Endometrium (tissue), 2 donors: Measurements from ENCODE around the gene COL4A1.

Experiments
- FAIRE-seq: peaks from 2 replicates; lab custom pipeline; 2012; peaks lifted over from hg19 to GRCh38; lab: Jason Lieb, UNC
- donor health status: control.
- donor health status: control.

COL4A1 gene

GRCh38 chr13:110236431-110236830 lies 70.5 kb downstream of the COL4A1 start:
- FAIRE-seq = no peak

GRCh38 chr13:110234532-110234931 lies 72.4 kb downstream of the COL4A1 start:
- no peak for FAIRE-seq

GRCh38 chr13:110233951-110234280 lies 73.0 kb downstream of the COL4A1 start:
- no peak for FAIRE-seq

- FAIRE-seq = peak; percentile 15
These were observed 73.6 kb downstream of the COL4A1 start for GRCh38 chr13:110233181-110233950.

GRCh38 chr13:110232756-110233155 lies 74.2 kb downstream of the COL4A1 start:
- no peak for FAIRE-seq

- no peak for FAIRE-seq
These were observed 74.8 kb downstream of the COL4A1 start for GRCh38 chr13:110232142-110232541.

- no peak for FAIRE-seq
These were observed 75.5 kb downstream of the COL4A1 start for GRCh38 chr13:110231348-110232047.

- FAIRE-seq = no peak
These were observed 76.2 kb downstream of the COL4A1 start for GRCh38 chr13:110230661-110231347.

GRCh38 chr13:110229905-110230563 lies 76.9 kb downstream of the COL4A1 start:
- FAIRE-seq = no peak

GRCh38 chr13:110228936-110229904 lies 77.7 kb downstream of the COL4A1 start:
- FAIRE-seq = no peak

GRCh38 chr13:110227864-110228643 lies 78.9 kb downstream of the COL4A1 start:
- no peak for FAIRE-seq

- FAIRE-seq = no peak
These were observed 79.5 kb downstream of the COL4A1 start for GRCh38 chr13:110227416-110227815.

- no peak for FAIRE-seq
These were observed 81.1 kb downstream of the COL4A1 start for GRCh38 chr13:110225609-110226574.

- no peak for FAIRE-seq
These were observed 82.0 kb downstream of the COL4A1 start for GRCh38 chr13:110225003-110225402.

- no peak for FAIRE-seq
These were observed 82.4 kb downstream of the COL4A1 start for GRCh38 chr13:110224519-110224918.

GRCh38 chr13:110221406-110222117 lies 85.4 kb downstream of the COL4A1 start:
- no peak for FAIRE-seq

- no peak for FAIRE-seq
These were observed 86.5 kb downstream of the COL4A1 start for GRCh38 chr13:110220471-110220870.

- FAIRE-seq = no peak
These were observed 88.3 kb downstream of the COL4A1 start for GRCh38 chr13:110218581-110219201.
